HG03196 (cell line): ENCODE data around the gene ESR2.
"Not testable (repeated sequence)": the region's sequence is repeated elsewhere in the genome, so short reads cannot be mapped to it uniquely, and the experiment has no call there.

Experiments
- ATAC-seq: cut with Tn5 transposase; IDR thresholded peaks from one replicate; pipeline ENCODE4 v1.9.1; 2021; ENCODE audit not compliant: unreplicated experiment

Gene ESR2

DNA sequence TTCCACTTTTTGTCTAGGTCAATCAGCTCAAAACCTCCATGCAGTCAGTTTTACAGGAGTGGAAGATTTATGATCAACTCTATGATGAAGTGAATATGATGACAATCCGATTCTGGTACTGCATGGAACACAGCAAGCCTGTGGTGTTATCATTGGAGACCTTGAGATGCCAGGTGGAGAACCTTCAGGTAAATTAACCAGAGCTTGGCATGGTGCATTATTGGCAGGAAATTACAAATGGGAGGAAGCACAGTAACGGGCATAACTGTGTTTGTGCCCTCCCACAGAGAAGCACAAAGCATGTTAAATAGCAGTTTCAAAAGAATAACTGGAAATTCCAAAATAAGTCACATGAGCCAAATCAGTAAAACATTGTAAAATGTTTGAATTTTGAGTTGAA, 135.6 kb downstream of the ESR2 start:
- no peak for ATAC-seq

DNA sequence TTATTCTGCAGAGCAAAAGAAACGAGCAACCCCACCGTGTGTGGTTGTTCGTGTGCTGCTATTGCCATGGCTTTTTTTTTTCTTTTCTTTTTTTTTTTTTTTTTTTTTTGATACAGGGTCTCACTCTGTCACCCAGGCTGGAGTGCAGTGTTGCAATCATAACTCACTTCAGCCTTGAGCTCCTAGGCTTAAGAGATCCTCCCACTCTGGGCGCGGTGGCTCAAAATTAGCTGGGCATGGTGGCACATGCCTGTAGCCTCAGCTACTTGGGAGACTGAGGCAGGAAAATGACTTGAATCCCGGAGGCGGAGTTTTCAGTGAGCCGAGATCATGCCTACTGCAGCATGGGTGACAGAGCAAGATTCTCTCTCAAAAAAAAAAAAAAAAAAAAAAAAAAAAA, 144.2 kb downstream of the ESR2 start:
- ATAC-seq, result no peak

DNA sequence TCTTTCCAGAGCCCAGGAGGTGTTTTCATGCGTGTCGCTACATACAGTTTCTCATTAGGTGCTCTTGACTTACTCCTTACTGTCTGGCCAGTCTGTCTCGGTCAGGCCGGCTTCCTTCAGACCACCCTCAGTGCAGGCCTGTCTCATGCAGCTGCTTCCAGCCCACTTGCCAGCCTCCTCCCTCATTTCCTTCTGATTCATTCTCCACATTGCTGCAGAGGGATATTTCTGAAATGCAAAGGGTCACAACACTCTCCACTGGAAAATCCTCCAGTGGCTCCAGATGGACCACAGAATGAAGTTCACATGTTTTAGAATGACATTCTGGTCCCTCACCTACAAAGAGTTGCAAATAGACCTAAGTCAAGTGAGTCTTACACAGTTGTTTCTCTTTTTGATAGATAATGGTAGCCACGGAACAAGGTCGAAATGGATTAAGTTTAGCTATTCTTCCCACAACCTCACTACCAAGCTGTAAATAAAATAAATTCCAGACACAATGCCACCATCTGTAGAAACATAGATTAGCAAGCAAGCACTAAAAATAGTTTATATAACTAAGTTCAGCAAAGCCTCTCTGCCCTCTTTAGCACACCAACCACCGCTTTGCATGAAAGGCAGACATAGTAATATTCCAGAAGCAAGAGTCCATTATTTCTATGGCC, 146.9 kb downstream of the ESR2 start:
- no peak for ATAC-seq

DNA sequence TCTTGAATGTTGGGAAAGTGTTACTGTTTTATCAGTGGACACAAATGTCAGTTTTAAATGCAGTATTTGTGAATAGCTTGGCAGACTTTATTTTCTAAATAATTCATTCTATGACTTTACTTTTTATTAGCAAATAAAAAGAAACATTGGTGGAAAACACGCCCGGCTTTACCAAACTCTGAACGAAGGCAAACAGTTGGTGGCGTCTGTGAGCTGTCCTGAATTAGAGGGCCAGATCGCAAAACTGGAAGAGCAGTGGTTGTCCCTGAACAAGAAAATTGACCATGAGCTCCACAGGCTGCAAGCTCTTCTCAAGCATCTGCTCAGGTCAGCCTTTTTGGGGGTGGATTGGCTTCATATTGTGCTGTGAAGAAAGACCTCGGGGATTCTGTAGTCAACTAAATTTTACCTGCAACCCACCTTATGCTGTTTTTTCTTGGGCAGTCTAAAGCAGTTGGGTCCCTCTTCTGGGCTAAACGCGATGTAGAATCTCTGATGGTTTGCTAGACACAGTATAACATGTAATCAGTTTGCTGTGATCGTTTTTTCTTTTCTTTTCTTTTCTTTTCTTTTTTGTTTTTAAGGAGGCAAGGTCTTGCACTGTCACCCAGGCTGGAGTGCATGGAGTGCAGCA, 156.4 kb downstream of the ESR2 start:
- ATAC-seq, result no peak

DNA sequence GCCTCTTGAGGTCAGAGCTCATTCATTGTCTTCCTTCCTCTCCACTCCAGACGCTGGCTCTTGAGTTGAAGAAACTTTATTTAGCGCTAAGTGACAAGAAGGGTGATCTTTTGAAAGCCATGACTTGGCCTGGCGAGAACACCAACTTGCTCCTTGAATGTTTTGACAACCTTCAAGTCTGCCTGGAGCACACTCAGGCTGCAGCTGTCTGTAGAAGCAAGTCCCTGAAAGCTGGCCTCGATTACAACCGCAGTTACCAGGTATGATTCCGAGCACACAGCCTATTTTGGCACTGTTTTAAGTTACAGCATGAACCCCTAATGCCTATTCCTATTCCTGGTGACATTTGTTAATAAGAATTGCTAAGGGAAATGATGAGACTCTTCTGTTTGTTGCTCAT, 167.6 kb downstream of the ESR2 start:
- ATAC-seq, result no peak

DNA sequence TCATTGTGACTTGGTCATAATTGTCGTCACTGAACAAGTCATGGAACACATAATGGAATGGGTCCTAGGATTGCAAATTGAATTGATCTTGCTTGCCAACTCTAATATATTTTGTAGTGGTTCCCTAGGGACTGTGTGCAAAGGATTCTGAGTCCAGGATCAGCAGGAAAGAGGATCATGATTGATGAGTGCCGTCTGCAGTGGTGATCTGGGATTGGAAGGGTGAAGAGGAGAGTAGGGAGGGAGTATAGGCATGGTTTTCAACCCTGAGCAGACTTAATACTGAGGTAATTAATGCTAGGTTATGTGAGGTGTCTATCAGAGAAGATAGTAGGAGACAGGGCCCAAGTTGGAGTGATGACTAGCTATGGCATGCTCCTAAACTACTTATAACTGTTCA, 168.9 kb downstream of the ESR2 start:
- no peak for ATAC-seq

DNA sequence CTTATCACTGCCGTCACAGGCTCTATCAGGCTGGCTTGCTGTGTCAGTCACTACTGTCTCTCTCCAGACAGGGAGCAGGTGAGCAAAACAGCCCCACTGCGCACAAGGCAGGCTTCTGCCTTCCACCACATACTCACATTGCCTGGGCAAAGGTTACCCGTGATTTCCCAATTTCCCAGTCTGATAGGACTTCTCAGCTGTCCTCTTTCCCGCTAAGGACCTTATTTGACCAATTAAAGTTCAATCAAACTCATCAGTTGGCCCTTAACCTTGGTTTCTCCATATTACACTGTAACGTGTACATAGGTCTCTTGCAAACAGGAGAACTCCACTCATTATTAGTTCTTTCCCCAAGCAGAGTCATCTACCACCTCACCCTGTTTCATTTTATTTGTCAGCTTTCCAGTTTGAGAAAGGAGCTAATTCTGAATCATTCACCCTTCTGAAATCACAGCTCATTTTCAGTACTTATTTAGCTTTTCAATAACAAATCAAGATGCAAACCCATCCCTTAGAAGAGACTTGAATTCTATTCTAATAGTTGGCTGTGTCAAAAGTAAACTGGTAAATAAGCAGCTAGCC, 170.8 kb downstream of the ESR2 start:
- ATAC-seq, result no peak

DNA sequence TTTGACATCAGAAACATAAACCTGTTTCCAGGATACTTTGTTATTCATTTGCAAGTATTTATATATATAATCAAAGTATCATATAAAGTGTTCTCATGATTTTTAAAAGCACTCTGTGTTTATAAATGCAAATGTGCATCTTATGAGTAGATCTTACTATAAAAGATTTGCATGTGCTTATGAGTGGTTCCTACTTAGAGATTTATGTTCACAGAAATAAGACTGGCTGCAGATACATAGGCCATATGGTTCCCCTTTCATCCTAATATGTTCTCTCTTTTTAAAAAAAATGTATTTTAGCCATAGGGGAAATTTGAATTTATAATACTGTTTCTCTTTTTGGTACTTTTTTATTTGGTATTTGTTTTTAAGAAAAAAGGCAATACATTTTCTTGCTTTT, 174.2 kb downstream of the ESR2 start:
- ATAC-seq, result no peak

DNA sequence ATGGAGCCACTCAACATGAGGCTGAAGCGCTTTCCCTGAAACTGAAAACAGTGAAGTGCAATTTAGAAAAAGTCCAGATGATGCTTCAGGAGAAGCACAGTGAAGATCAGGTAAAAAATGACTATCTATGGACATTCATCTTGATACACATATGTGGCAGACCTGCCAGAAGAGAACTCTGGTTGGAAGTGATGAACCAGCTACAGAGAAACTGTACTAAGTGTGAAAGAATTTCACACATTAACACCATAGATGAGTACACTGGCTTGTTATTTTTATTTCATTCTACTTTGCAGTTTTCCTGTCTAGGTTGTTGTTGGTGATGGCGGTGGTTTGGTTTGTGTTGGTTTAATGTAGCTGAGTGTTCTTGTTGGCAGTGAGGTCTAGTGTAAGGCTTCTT, 174.7 kb downstream of the ESR2 start:
- no peak for ATAC-seq

DNA sequence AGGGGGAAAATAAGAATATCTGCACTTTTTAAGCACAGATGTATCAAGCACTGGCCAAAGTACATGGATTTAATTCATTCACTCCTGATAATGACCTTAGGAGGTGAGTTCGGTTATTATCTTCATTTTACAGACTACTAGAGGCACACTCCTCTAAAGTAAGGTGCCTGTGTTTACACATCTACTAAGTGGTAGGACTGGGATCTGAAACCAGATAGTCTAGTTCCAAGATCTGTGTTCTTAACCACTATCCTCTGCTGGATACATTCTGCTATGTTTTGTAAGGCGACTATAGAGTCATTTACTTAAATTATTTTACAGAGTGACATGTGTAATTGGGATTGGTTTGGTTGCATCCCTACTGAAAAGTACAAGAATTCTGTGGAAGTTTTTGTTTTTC, 175.3 kb downstream of the ESR2 start:
- ATAC-seq, result no peak

DNA sequence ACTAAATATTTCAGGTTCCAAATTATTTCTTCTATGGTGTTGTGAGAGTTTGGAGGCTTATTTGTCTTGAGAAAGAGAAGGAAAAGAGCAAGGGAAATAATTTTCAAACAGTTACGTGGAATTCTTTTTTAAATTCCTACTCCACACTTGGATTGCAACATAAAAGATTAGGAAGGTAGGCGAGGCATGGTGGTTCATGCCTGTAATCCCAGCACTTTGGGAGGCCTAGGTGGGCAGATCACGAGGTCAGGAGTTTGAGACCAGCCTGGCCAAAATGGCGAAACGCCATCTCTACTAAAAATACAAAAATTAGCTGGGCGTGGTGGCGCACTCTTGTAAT, 175.8 kb downstream of the ESR2 start:
- ATAC-seq, result not testable (repeated sequence)

DNA sequence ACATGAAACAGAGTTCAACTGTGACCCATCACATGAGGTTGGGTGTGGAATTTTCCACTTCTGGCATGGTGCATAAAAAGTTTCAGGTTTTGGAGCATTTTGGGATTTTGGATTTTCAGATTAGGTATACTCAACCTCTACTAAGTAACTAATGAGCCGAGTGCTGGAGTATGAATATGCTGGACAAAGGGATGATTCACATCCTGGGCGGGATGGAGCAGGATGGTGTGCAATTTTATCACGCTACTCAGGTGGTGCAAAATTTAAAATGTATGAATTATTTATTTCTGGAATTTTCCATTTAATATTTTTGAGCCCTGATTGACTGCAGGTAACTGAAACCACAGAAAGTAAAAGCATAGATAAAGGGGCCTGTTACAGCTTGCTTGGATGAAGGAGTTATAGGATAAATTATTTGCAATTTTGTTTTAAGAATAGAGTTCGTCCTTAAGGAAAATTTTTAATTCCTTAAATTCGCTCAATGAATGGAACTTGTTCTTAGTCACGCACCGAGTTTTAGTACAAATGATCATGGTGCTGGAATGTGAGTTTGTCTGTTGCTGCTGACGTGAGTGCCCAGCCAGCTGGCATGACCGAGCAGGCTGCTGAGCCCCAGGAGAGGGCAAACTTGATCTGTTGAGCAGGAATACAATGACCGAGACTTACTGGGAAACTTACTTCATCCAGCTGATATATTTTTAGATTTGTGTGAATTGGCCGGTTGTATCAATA, 176.3 kb downstream of the ESR2 start:
- ATAC-seq, result no peak

DNA sequence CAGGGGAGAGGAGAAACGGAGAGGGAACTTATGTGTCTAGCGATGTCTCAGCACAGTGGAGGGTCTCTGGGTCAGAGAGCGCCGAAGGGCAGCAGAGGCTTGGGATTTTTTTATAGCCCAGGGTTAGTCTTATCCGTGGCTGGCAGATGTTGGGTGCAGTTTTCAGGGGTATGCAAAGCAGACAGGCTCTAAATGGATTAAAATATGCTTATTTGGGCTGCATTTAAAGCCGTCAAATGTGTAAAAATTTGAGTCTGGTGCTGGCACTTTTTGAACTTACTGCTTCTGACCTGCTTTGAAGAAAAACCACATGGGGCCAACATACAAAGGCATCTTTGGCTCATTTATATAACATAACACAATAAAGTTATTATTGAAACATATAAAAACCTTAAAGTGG, 178.8 kb downstream of the ESR2 start:
- ATAC-seq, result no peak

DNA sequence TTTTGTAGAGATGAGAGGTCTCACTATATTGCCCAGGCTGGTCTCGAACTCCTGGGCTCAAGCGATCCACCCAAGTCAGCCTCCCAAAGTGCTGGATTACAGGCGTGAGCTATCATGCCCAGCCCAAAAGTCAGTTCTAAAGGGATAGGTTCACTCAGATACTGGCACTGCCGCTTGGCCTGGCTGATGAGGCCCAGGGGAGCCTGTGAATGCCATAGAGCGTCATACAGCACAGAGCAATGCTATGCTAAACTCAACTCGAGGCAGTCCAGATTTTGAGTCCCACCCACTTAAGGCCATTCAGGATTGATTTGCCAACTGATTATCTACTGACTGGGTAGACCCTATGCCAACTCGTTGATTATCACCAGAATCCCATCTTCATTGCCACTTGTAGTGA, 179.4 kb downstream of the ESR2 start:
- no peak for ATAC-seq

DNA sequence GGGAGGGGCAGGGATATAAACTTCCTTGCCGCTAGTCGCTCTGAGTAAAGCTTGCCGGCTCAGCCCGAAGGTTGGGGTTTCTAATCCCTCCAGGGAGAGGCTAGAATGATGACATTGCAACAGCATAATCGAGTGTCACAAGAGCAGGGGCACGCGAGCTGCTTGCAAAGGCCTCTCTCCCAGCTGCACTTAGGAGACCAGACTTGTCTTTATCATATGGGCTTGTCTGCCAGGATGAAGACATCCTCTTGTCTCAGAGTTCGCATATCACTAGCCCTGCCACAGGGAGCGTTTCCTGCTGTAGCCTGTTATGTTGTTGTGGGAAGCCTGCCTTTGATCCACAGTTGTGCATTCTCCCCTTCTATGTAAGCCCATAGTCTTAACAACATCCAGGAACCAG, 180.0 kb downstream of the ESR2 start:
- ATAC-seq, result no peak

DNA sequence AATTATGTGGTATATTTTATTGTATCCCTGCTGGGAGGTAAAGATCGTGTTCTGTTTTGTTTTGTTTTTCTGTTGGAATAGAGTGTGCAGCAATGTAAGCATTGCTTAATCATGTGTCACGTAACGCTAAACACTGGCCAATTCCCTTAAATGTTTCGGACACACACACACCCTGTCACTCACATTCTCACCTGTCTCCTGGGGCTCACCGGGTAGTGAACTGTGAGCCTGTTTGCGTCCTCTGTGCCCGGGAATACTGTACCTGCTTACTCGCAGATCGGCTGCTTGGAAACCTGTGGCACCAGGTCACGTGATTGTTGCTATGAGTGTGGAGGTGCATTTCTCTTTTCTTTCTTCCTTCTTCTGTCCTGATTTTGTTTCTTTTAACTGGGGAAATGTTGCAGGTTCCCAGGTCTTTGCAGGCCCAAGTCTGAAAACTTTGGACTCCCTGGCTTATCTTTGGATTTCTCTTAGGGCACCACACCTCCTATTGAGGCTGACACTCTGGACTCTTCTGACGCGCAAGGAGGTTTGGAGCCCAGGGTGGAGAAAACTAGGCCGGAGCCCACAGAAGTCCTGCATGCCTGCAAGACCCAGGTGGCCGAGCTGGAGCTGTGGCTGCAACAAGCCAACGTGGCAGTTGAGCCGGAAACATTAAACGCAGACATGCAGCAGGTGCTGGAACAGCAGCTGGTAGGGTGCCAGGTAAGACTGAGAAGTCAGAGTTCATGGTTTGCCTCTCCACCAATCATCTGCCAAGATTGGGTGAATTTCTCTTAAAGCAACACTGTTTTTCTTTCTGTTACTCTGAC, 181.1 kb downstream of the ESR2 start:
- no peak for ATAC-seq

DNA sequence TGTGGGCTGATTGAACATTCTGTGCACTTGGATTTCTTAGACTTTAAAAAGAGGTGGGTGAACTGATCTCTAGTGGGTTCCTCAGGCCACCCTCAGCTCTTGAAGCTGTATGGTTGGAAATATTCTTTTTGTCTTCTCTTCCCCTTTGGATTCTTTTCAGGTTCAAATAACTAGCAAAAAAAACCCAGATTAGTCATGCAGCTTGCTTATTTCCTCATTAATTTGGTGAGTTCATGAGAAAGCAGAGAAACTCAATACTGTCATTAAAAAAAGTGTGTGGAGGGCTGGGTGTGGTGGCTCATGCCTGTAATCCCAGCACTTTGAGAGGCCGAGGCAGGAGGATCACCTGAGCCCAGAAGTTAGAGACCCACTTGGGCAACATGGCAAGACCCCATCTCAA, 183.4 kb downstream of the ESR2 start:
- ATAC-seq, result no peak

DNA sequence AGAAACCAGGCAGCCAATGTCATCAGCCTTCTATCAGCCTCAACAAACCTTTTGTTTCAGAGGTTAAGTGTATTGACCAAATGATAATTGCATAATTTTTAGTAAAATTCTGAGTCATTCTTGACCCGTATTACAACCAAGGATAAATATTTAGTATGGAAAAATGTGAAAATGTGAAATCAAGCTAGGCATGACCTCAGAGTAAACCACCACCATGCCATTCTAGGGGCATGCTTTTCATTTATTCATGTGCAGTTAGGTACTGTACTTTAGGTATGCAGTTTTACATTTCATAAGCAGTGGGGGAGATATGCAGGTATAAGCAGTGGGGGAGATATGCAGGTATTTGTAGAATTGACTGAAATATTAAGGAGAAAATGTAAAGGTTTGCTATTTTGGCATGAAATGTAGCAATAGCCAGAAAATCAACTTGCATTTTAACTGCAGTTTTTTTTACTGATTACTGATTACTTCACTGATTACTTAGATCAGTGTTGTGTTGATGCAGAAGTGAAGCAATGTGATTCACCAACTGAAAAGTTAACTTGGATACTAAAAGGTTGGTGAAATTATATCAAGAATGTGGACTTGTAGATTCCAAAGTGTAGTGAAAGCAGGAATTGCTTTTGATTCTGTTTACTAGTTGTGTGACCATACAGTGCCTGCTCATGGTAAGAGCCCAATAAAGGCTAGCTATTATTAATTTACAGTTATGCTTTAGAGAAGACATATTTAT, 184.2 kb downstream of the ESR2 start:
- no peak for ATAC-seq

DNA sequence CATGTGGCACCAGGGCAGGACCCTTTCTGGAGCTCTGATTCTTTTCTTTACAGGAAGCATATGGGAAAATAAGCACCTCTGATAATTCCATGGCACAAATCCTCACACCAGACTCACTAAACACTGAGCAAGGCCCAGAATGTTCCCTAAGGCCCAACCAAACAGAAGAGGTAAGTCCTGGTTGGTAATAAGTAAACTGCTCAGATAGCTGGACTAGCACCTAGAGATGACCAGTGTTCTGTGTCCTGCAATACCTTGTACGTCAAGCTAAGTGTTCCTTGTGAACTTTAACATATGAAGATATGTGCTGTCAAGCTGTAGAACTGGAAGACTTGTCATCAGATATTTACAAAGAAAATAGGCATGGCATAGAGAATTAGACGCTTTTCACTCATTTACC, 186.7 kb downstream of the ESR2 start:
- no peak for ATAC-seq

DNA sequence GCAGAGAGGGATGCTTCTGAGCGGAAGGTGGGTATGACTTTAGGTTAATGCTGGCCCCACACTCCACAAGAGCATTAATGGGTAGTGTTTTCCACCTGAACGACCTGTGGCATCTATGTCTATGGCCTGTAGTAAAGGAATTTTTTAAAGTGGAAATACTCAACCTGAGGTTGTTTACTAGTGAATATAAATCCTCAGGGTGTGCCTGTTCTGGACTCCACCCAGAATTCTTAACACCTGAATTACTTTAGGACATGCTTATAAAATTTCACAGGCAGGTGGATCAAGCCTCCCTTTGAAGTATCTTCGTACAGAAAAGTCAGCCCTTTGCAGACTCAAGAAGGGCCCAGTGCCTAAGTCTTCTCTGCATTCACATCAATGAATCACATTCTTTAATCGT, 196.1 kb downstream of the ESR2 start:
- no peak for ATAC-seq

DNA sequence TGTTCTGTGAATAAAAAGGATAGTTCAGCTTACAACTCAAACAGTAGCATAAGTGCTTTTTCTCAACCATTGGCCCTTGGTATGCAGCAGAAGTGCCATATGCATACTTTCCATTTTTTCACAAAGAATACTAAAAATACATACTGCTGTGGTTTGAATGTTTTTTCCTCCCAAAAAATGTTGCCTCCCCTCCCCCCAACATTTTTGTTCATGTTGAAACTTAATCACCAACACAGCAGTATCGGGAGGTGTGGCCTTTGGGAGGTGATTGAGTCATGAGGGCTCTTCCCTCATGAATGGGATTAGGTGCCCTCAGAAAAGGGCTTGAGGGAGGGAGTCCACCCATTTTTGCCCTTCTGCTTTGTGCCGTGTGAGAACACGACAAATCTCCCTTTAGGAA, 198.6 kb downstream of the ESR2 start:
- ATAC-seq, result no peak
